T-helper 1 cell (primary cell): ENCODE measurements around the gene VPS72.
"Not testable (repeated sequence)": the region's sequence is repeated elsewhere in the genome, so short reads cannot be mapped to it uniquely, and the experiment has no call there.

Source experiments
- DNase-seq, 5 donors: peaks; one replicate each; pipeline ENCODE4 v3.0.0-alpha.2; 2012 to 2020
- total RNA-seq, 4 donors: gene quantifications; one replicate each; lab custom pipeline; 2026; lab: John Stamatoyannopoulos, UW

Gene VPS72, protein sequence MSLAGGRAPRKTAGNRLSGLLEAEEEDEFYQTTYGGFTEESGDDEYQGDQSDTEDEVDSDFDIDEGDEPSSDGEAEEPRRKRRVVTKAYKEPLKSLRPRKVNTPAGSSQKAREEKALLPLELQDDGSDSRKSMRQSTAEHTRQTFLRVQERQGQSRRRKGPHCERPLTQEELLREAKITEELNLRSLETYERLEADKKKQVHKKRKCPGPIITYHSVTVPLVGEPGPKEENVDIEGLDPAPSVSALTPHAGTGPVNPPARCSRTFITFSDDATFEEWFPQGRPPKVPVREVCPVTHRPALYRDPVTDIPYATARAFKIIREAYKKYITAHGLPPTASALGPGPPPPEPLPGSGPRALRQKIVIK
- 12.9 to 33.5 (median 23.9) reads per million in 4 donors for total RNA-seq

DNA sequence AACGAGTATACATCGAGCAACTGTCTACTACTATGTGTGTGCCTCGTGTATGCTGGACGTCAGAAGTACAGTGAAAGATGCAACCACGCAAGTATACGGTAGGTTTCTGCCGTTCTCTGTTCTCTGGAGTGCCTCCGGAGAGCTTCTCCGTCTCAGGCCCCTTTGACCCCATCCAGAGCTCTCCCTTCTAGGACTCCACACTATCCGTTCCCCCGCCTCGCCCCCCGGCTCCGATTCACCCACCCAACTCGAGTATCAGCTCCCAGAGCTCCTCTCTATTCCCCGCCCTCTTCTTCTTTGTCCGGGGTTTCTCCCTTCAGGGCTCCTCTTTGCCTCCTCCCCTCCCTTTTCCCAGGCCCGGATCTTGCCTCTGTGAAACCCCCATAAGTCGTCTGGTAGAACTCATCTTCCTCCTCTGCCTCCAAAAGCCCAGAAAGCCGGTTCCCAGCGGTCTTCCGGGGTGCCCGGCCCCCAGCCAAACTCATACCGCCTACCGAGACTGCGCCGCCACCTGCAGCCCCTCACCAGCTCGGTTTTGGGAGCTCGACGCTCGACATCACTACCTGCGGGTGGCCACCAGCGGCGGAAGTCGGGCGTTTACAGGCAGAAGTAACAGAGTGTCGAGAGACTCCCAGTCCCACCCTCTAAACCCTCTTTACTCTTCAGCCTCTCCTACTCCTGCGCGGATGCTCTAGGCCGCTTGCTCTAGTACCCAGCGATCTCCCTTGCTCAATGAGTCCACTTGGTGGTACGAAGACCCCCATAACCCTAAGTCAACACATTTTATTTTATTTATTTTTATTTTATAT is at the start of gene VPS72:
Gene VPS72, minus strand, starts transcription at position 561 of the 809 bp plus-strand sequence. Its CDS starts 76 bp downstream, at position 485.
- peak; percentile 70 to 91 (median 78) for DNase-seq

DNA sequence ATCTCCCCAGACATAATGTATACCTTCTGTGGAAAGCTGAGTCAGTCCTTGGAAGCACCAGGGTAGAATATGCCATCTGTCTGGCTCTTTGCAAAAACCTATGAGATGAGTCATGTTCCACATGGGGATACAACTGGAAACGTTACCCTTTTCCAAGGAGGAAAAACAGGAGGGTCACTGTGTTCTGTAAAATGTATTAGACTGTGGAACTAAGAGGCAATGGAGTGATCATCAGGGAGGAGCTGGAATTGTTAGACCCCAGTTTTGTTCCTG is 48.4 kb upstream of the VPS72 start:
- DNase-seq = no peak

DNA sequence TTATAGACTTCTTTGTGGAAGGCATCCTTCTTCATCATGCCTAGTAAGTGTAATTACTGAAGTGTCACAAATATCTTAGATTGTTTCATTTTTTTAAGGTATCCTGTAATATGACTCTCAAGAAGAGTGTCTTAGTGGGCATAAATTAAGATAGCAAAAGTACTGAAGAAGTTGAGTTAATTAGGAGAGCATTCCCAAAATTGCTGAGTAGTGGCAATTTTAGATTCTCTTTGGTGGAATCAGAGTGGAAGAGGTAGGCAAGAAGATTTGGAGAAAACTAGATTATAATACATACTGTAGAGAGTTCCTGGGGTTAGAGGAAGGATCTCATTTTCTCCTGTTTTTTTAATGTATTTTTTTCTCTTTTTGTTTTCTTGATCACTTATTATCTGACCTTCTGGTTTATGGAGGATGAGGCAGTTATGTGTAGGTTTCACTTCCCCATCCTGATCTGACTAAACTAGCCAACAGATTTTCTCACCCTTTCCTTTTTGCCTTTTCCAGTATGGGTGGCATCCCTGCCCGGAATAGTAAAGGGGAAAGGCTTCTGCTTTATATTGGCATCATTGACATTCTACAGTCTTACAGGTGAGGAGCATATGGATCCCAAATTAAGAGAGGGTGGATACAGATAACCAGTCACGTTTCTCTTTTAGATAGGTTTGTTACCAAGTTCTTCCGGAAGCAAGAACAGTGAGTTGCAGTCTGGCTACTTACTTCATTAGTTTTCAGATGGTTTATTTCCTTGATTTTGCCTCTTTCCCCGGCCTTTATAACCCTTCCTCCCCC is 47.9 kb upstream of the VPS72 start:
- DNase-seq = no peak

DNA sequence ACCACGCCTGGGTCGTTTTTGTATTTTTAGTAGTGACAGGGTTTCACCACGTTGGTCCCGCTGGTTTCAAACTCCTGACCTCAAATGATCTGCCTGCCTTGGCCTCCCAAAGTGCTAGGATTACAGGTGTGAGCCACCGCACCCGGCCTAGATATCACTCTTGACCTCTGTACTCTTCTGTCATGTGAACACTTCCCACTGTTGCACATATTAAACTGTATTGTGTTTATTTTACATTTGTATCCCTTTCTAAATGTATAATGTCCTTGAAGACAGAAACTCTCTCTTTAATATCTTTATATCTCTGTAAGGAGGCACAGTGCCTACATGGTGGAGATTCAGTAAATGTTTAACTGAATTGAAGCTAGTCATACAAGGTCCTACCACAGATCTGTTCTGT is 45.2 kb upstream of the VPS72 start:
- DNase-seq = no peak

DNA sequence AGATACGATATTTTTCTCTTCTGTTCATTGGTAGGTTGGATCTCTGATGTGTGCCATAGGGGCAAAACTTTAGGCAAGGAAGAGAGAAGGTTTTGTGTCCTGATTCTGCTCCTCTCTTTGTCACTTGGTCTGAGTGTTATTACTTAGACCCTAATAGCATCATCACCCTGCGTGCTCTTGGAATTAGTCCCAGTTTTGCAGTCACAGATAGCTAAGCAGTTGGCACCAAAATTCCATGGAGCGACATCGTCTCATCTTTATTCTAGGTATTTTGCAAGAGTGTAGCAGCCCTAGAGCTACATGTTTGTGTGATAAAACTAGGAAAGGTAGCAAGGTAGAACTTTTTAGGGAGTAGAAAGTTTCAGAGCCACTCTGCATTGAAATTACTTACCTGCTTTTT is 32.1 kb upstream of the VPS72 start:
- DNase-seq = no peak

DNA sequence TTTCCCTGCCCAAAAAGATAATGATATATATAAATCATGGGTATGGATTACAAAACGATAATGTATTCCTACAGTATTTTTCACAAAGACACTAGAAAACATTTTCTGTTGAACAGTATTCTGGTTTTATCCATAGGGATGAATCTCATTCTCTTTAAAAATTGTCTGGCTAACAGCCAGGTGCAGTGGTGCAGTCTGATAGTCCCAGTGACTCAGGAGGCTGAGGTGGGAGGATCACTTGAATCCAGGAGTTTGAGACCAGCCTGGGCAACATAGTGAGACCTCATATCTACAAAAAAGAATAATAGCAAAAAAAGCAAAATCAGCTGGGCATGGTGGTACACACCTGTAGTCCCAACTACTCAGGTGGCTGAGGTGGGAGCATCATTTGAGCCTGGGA is 31.6 kb upstream of the VPS72 start:
- no peak for DNase-seq

DNA sequence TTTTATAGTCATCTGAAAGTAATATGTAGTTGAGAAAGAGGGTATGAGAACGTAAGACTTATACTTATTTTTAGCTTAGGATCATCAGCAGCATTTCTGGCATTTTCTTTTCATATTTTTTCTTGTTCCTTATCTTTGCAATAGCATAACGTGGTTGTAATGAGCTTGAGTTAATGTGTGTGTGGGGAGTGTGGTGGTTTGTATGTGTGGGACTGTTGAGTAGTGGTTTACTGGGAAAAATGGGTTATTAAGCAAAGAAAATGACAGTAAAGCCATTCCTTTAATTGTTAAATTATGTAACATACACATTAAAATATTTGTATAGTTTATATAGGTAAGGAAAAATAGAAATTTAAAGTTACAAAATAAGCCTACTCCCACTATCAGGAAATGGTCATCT is 23.6 kb upstream of the VPS72 start:
- DNase-seq = no peak

DNA sequence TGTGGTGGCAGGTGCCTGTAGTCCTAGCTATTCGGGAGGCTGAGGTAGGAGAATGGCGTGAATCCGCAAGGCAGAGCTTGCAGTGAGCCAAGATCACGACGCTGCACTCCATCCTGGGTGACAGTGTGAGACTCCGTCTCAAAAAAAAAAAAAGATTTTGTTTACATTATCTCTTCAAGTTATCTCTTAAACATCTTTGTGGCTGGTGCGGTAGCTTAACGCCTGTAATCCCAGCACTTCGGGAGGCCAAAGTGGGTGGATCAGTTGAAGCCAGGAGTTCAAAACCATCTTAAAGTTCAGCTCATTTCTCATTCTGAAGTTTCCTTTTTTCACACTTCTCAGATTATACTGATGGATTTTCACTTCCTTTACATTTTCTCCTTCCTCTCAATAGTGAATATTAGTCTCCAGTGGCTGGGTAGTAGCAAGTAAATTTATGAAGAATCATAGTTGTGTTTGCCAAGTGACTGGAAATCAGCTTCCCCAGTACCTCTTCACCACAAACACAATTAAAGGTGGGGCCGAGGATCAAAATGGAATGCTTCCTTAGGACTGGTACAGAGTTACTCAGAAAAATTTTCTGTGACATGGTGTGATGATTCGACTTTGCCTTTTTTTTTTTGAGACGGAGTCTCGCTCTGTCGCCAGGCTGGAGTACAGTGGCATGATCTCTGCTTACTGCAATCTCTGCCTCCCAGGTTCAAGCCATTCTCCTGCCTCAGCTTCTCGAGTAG is 22.1 kb upstream of the VPS72 start:
- DNase-seq = no peak

DNA sequence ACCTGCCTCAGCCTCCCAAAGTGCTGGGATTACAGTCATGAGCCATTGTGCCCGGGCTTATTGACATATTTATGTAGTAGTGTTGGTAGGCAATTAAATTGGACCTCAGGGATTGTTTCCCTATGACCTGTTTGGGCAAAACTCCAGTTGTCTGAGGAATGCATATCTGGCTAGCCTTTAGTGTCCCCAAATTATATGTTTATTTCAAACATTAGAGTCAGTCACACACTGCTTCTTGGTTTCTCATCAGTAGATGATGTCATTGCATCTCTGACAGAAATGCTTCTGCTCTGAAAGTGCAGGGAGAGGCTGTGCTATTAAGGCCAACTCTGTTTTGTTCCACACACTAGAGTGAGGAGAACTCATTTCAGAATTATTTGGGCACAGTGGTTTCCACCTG is 20.8 kb upstream of the VPS72 start:
- DNase-seq = no peak

DNA sequence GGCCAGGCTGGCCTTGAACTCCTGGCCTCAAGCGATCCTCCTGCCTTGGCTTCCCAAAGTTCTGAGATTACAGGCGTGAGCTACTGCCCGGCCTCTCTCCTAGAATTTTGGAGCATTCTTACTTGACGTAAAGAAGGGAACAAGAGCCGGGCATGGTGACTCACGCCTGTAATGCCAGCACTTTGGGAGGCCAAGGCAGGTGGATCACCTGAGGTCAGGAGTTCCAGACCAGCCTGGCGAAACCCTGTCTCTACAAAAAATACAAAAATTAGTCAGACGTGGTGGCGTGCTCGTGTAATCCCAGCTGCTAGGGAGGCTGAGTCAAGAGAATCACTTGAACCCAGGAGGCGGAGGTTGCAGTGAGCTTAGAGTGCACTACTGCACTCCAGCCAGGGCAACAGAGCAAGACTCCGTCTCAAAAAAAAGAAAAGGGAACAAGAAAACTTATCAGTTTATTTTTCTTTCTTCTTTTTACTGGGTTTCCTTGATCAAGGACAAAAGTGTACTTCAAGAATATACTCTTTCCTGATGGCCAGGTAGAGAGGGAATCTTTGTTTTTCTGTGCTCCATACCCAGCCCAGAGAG is 15.5 kb upstream of the VPS72 start:
- DNase-seq = not testable (repeated sequence)

DNA sequence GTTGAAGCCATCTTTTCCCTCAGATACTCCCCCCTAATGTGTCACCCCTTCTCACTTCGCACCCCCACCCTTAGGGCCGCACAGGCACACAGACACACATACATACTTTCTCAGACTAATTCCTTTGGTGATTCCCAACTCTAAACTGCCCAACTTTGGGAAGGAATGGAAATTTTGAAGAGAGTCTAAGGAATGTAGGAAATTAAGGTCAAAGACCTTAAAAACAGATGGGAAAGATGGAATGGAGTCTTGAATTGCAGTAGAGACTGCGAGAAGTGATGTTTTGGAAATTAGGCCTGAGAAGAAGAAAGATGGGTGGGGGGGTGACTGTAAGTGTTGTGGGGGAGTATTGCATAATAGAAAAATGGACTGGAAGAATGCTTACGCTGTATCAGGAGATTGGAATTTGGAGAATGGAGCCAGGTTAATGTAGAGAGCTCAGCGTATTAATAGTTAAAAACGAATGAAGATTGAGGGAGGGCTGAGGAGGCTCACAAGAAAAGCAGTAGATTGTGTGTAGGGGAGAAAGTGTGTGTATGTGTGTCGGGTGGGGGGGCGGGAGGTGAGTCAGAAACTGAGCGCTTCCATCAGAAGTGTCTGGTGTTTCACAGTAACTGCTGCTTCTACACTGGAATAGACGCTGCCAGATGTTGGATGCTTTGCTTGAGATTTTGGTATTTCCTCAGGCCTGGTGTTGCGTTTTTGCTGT is 10.0 kb upstream of the VPS72 start:
- DNase-seq = peak in 1 of 5 donors; percentile 33

DNA sequence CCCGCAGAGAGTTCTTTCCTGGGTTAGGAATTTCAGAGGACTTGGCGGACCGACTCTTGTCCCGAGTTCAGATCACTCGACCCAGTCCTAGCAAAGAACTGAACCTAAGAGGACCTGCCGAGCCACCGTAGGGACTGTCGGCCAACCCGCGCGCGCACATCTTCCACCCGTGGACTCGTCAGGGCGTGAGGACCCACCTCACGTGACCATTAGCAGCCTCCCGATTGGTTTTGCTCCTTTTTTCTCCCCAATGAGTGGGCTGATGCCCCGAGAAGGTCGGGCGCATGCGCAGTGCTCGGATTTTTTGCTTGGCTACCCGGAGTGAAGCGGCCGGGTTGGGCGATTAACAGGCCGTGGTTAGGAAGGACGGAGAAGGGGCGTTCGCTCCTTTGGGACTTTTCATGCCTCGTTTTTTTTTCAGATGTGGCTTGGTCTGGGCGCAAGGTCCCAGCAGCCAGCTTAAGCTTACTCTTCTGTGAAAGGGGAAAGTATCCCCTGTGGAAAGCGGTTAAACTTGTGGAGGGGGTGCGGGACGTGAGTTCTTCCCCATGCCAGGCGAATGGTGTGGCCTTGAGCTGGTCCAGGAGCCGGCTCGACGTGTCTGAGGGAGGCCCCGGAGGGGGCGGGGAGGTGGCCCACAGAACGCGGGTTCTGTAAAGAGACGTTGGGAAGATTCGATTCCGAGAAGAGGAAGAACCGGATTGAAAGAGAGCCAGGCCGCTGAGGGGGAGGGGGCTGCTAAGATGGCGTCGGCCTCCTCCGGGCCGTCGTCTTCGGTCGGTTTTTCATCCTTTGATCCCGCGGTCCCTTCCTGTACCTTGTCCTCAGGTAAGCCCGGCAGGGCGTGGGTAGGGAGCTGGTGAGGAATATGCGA is 8.5 kb upstream of the VPS72 start, which contains the start of gene PIP5K1A:
Gene PIP5K1A, plus strand, starts transcription at position 299 of the 874 bp plus-strand sequence. Its CDS starts 445 bp downstream, at position 744.
- DNase-seq = peak; percentile 98 to 100 (median 98)

DNA sequence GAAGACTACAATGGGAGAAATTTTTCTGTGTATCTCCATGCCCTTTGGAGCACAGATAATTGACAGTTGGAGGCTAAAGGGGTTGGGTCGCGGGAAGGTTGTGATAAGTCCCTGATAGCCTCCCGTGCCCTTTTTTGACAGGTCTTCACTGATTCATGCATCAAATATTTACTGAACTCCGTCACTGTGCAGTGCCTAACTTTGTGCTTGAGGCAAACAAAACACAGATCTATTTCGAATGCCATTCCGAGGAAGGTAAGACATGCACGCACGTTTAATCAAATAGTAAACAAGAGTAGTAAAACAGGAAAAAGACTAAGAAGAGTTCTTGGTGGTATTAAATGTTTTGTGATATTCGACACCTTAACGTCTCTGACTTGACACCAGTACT is 7.9 kb upstream of the VPS72 start:
- no peak for DNase-seq

DNA sequence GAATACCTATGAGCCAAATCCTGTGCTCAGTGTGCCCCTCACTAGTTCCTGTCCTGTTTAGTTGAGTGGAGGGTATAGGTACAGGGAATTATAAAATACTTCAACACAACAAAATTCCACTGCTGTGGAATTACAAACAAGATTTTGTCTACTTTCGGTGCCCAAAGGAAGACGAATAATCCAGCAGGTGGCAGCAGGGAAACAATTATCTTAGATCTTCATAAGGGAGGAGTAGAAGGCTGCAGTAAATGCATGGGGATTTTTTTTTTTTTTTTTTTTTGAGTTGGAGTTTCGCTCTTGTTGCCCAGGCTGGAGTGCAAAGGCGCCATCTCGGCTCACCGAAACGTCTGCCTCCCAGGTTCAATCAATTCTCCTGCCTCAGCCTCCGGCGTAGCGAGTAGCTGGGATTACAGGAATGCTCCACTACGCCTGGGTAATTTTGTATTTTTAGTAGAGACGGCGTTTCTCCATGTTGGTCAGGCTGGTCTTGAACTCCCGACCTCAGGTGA is 6.3 kb upstream of the VPS72 start:
- peak in 4 of 5 donors; percentile 34 to 71 (median 46) for DNase-seq

DNA sequence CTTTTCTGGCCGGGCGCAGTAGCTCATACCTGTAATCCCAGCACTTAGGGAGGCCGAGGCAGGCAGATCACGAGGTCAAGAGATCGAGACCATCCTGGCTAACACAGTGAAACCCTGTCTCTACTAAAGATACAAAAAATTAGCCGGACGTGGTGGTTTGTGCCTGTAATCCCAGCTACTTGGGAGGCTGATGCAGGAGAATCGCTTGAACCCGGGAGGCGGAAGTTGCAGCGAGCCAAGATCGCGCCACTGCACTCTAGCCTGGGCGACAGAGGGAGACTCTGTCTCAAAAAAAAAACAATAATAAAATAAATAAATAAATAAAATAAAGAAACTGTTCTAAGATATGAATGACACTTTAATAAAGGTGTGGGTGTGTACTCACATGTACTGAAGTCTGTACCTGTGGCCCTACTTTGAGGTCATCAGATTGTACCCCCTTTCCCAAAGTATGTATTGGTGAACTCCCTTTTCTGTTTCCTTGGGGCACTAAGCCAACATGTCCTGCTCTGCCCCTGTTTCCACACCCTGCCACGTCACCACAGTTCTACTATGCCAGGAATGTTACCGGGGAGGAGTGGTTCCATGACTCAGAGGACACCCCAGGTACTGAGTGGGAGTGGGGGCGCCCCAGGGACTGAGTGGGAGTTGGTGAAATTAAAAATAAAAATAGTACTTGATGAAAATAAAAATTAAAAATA is 5.0 kb upstream of the VPS72 start:
- DNase-seq = not testable (repeated sequence)

DNA sequence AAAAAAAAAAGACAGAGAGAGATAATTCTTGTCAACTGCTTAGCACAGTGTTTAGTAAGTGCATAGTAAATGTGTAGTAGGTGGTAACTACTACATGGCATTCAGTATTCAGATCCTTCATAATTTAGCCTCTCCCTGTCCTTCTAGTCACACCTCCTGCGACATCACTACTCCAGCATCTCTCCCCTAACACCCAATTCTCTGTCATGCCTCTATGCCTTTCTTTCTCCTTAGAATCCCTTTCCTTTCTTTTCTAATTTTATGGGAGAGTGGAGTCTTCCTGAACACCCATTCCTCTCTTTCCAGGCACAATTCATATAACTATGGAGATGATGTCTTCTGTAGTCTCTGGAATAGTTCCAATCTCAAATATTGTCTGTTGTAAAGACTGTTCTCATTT is 3.9 kb upstream of the VPS72 start:
- no peak for DNase-seq

DNA sequence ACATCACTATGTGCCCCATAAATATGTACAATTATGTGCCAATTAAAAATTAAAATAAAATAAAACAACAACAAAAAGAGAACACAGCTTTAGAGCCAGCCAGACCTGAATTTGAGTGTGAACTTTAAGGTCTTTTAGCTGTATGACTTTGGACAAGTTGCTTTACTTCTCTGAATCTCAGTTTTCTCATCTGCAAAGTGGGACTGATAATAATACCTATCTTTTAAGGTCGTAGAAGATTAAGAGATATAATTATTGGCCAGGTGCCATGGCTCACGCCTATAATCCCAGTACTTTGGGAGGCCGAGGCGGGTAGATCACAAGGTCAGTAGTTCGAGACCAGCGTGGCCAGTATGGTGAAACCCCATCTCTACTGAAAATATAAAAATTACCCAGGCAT is 3.3 kb upstream of the VPS72 start:
- no peak for DNase-seq

DNA sequence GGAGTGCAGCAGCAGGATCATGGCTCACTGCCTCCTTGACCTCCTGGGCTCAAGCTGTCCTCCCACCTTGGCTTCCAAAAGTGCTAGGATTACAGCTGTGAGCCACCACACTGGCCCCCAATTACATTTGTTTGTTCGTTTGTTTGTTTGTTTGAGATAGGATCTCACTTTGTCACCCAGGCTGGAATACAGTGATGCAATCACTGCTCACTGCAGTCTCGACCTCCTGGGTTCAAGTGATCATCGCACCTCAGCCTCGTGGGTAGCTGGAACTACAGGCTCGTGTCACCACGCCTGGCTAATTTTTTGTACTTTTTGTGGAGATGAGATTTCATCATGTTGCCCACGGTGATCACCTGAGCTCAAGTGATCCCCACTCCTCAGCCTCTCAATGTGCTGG is 2.0 kb upstream of the VPS72 start:
- DNase-seq = no peak

DNA sequence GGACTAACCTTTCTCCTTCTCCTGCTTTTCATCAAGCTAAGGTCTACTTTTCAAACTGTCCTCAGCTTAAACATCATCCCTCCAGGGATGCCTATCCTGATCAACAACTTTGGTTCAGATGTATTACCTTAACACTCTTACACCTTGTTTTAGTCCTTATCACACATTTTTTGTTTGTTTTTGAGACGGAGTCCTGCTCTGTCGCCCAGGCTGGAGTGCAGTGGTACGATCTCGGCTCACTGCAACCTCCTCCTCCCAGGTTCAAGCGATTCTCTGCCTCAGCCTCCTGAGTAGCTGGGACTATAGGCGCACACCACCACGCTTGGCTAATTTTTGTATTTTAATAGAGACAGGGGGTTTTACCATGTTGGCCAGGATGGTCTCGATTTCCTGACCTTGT is 1.3 kb downstream of the VPS72 start:
- DNase-seq = not testable (repeated sequence)

DNA sequence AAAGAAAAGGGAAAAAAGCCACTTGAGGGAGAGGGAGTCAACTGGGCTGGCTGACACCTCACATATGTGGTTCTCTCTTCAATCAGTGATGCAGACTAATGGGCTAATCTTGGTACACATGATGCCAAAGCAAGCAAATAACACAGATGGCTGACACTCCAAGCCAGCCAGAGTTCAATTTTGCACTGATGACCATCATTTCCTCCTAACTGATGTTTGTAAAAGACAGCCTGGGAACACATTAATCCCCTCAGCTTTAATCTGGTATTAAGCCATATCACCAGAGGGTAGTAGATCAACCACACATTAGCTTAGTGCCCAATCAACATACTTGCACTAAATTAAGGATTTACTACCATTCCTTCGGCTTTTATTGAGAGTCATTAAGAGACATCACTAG is 2.8 kb downstream of the VPS72 start:
- no peak for DNase-seq
